WTC11 (cell line): Measurements from ENCODE around the gene ZNF555. TPM values are rescaled to one million over a fixed set of nuclear protein-coding genes. Genes with fewer than 3 reads are reported as not detected.

ENCODE experiments used
- ATAC-seq: fragments of 200-7000 bp; cut with Tn5 transposase; 2 replicates; pipeline ENCODE4 v1.10.0; 2021; ENCODE audit warnings: mild to moderate bottlenecking, moderate library complexity
- CTCF ChIA-PET: fragments of 300-600 bp; sonication (Branson Sonifier 250); formaldehyde crosslinking; loops from one replicate; lab custom pipeline; 2021; ENCODE audit warnings: antibody characterized with exemption; lab: Charles Lee
- POLR2A ChIA-PET: fragments of 350-600 bp; sonication (Branson Sonifier 250); formaldehyde crosslinking; loops from one replicate; lab custom pipeline; 2021; ENCODE audit warnings: antibody characterized with exemption; lab: Charles Lee
- DNase-seq: peaks from one replicate; pipeline ENCODE4 v3.0.0; 2021; ENCODE audit warnings: low spot score
- H3K27ac Mint-ChIP-seq: 2 replicates; pipeline ENCODE4 v1.8.0; 2021; ENCODE audit warnings: mixed read lengths
- H3K27me3 Mint-ChIP-seq: 2 replicates; pipeline ENCODE4 v1.8.0; 2021; ENCODE audit warnings: low read depth, mild to moderate bottlenecking, moderate library complexity, mixed read lengths
- H3K36me3 Mint-ChIP-seq: 2 replicates; pipeline ENCODE4 v1.8.0; 2021; ENCODE audit warnings: mixed read lengths
- H3K4me1 Mint-ChIP-seq: 2 replicates; pipeline ENCODE4 v1.8.0; 2022; ENCODE audit warnings: mixed read lengths
- H3K4me3 Mint-ChIP-seq: 2 replicates; pipeline ENCODE4 v1.8.0; 2021; ENCODE audit warnings: mild to moderate bottlenecking, moderate library complexity, mixed read lengths
- H3K9me3 Mint-ChIP-seq: 2 replicates; pipeline ENCODE4 v1.8.0; 2021; ENCODE audit warnings: mixed read lengths
- ATF6 ChIP-seq: sonication (generic); formaldehyde crosslinking; IDR thresholded peaks from 2 replicates; pipeline ENCODE4 v1.8.1; 2023; ENCODE audit warnings: mild to moderate bottlenecking, missing genetic modification reagents
- CBFB ChIP-seq: sonication (generic); formaldehyde crosslinking; IDR thresholded peaks from 2 replicates; pipeline ENCODE4 v1.8.1; 2022; ENCODE audit warnings: mild to moderate bottlenecking, low read depth, missing genetic modification reagents
- CTCF ChIP-seq: fragments of 200-600 bp; IDR thresholded peaks from 2 replicates; pipeline ENCODE4 v1.8.0; 2022; ENCODE audit warnings: antibody characterized with exemption
- E2F1 ChIP-seq: sonication (generic); formaldehyde crosslinking; IDR thresholded peaks from 2 replicates; pipeline ENCODE4 v1.8.0; 2022; ENCODE audit warnings: mild to moderate bottlenecking, missing genetic modification reagents
- ETV6 ChIP-seq: sonication (generic); formaldehyde crosslinking; IDR thresholded peaks from 2 replicates; pipeline ENCODE4 v1.8.1; 2022; ENCODE audit warnings: mild to moderate bottlenecking, missing genetic modification reagents
- FOXP1 ChIP-seq: sonication (generic); formaldehyde crosslinking; IDR thresholded peaks from 2 replicates; pipeline ENCODE4 v1.8.0; 2022; ENCODE audit warnings: missing genetic modification reagents, mild to moderate bottlenecking, moderate library complexity, borderline replicate concordance
- HMGA2 ChIP-seq: fragments of 250-450 bp; sonication (Bioruptor Pico); IDR thresholded peaks from 2 replicates; pipeline ENCODE4 v1.4.0; 2021; ENCODE audit warnings: mild to moderate bottlenecking, moderate library complexity
- JUN ChIP-seq: sonication (generic); formaldehyde crosslinking; IDR thresholded peaks from 2 replicates; pipeline ENCODE4 v1.8.0; 2023; ENCODE audit warnings: mild to moderate bottlenecking, missing genetic modification reagents
- KAT7 ChIP-seq: sonication (generic); formaldehyde crosslinking; IDR thresholded peaks from 2 replicates; pipeline ENCODE4 v1.8.1; 2023; ENCODE audit warnings: missing genetic modification reagents, mild to moderate bottlenecking, borderline replicate concordance
- MAX ChIP-seq: sonication (generic); formaldehyde crosslinking; IDR thresholded peaks from 2 replicates; pipeline ENCODE4 v1.8.0; 2022; ENCODE audit warnings: mild to moderate bottlenecking, missing genetic modification reagents
- MLX ChIP-seq: sonication (generic); formaldehyde crosslinking; IDR thresholded peaks from 2 replicates; pipeline ENCODE4 v1.8.1; 2023; ENCODE audit warnings: mild to moderate bottlenecking, missing genetic modification reagents, moderate library complexity
- PREB ChIP-seq: sonication (generic); formaldehyde crosslinking; IDR thresholded peaks from 2 replicates; pipeline ENCODE4 v1.8.1; 2022; ENCODE audit warnings: mild to moderate bottlenecking, missing genetic modification reagents, moderate library complexity, borderline replicate concordance
- RORB ChIP-seq: fragments of 250-450 bp; sonication (Bioruptor Pico); IDR thresholded peaks from 2 replicates; pipeline ENCODE4 v1.9.0; 2021; ENCODE audit warnings: mild to moderate bottlenecking
- SP1 ChIP-seq: sonication (generic); formaldehyde crosslinking; conservative IDR thresholded peaks from 2 replicates; pipeline ENCODE4 v1.8.1; 2022; ENCODE audit warnings: missing genetic modification reagents
- TEAD1 ChIP-seq: sonication (generic); formaldehyde crosslinking; IDR thresholded peaks from 2 replicates; pipeline ENCODE4 v1.8.0; 2022; ENCODE audit warnings: mild to moderate bottlenecking, missing genetic modification reagents
- ZBTB43 ChIP-seq: sonication (generic); formaldehyde crosslinking; IDR thresholded peaks from 2 replicates; pipeline ENCODE4 v1.8.1; 2023; ENCODE audit warnings: mild to moderate bottlenecking, missing genetic modification reagents
- ZNF232 ChIP-seq: sonication (generic); formaldehyde crosslinking; IDR thresholded peaks from 2 replicates; pipeline ENCODE4 v1.8.0; 2022; ENCODE audit warnings: mild to moderate bottlenecking, missing genetic modification reagents
- ZNF317 ChIP-seq: sonication (generic); formaldehyde crosslinking; IDR thresholded peaks from 2 replicates; pipeline ENCODE4 v1.8.1; 2023; ENCODE audit warnings: low read depth, mild to moderate bottlenecking, moderate library complexity, missing genetic modification reagents, borderline replicate concordance
- ZNF532 ChIP-seq: fragments of 250-450 bp; sonication (Bioruptor Pico); IDR thresholded peaks from 2 replicates; pipeline ENCODE4 v1.9.0; 2021; ENCODE audit warnings: mild to moderate bottlenecking, borderline replicate concordance
- total RNA-seq: library from RNA; stranded (reverse); gene quantifications from 3 replicates; pipeline ENCODE4 v1.2.3, GENCODE V29; 2021

Gene ZNF555
- total RNA-seq, 1 experiment from 2014 or later, result 6.6 TPM

GRCh38 chr19:2811221-2811722, 30.0 kb upstream of the ZNF555 start (continued):
- TF ChIP-seq ZNF532 (CRISPR knock-in tag), result no peak
- no peak for TF ChIP-seq CBFB
- TF ChIP-seq CTCF, result no peak
- TF ChIP-seq SP1 (CRISPR knock-in tag), result no peak
- no peak for TF ChIP-seq HMGA2 (CRISPR knock-in tag)
- no peak for TF ChIP-seq JUN (CRISPR knock-in tag)

GRCh38 chr19:2811735-2812413, 29.4 kb upstream of the ZNF555 start:
- H3K27me3 Mint-ChIP-seq, result no peaks in the 10 kb centered on the region
- peaks cover 15% of the 10 kb centered on the region for H3K36me3 Mint-ChIP-seq
- H3K4me1 Mint-ChIP-seq, result no peaks in the 10 kb centered on the region
- POLR2A ChIA-PET, result no interaction called here
- no peak overlapping the region for H3K4me3 Mint-ChIP-seq
- CTCF ChIA-PET, result no interaction called here
- H3K9me3 Mint-ChIP-seq, result no peaks in the 10 kb centered on the region
- no peak overlapping the region for H3K27ac Mint-ChIP-seq
- DNase-seq (no peak), ATAC-seq (no peak)
- no peak for TF ChIP-seq FOXP1 (CRISPR knock-in tag)
- no peak for TF ChIP-seq E2F1 (CRISPR knock-in tag)
- TF ChIP-seq ZBTB43, result no peak
- TF ChIP-seq PREB (CRISPR knock-in tag), result no peak

GRCh38 chr19:2812414-2813234, 28.7 kb upstream of the ZNF555 start:
- Mint-ChIP-seq H3K27me3 (no peaks in the 10 kb centered on the region), H3K9me3 (no peaks in the 10 kb centered on the region; the same call in 1 of the 2 replicates), H3K4me3 (no peak overlapping the region), H3K36me3 (peaks cover 15% of the 10 kb centered on the region), H3K27ac (no peak overlapping the region), H3K4me1 (no peaks in the 10 kb centered on the region)
- CTCF ChIA-PET, result no interaction called here
- DNase-seq (no peak), ATAC-seq (no peak)
- POLR2A ChIA-PET, result no interaction called here
- TF ChIP-seq ZNF232, result no peak
- no peak for TF ChIP-seq MAX
- TF ChIP-seq TEAD1, result no peak
- TF ChIP-seq ETV6, result no peak
- TF ChIP-seq RORB (CRISPR knock-in tag), result no peak
- no peak for TF ChIP-seq ZNF317 (CRISPR knock-in tag)
- TF ChIP-seq KAT7, result no peak
- no peak for TF ChIP-seq MLX (CRISPR knock-in tag)
- TF ChIP-seq ATF6 (CRISPR knock-in tag), result no peak
